ENCODE data around the gene BTLA.
"Not testable (repeated sequence)": the region's sequence is repeated elsewhere in the genome, so short reads cannot be mapped to it uniquely, and the experiment has no call there.

Gene BTLA

DNA sequence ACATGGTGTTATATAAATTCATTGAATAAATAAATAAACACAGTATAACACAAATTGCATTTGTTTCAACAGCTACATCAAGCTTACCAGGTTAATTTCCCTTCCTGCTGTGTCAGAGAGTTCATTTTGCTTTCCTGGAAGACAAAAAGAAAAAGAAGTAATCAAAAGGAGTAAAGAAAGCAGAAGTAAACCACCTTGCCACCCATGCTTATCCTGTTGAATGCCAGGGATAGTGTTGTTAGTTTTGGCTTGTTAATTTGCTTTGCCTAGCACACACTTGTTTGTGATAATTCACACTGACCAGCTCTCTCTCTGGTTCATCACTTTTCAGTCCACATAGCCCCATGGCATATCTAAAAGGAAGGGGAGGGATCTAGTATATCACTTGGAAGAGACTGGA lies 29.6 kb downstream of the BTLA start:
- DNase-seq (ENCODE audit: low spot score), result no peak
- in situ Hi-C loops (cut with MboI; ENCODE audit: low pct_unique_long_range_greater_than_20kb, low sequenced_read_pairs, unreplicated experiment), result loop anchor here (10.0 kb wide), 1 partner anchor 45 kb away; no protein-coding TSS in a partner anchor

DNA sequence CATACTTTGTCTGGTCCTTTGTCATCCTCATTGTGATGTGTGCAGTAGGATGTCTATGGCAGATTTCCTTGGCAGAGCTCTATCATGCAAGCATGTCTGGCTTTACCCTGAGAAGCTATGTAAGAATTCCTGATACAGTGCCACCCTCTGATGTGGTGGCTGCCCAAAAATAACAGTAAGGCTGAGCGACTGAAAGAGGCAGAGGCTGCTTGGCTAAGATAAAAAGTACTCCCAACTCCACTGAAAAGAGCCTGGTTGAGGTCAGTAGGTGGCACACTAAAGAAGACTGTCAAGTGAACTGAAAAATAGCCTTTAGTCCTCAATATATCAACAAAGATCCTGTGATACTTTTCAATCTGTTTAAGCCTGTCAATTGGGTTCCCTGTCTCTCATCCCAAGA lies 31.7 kb downstream of the BTLA start:
- TF ChIP-seq, protein P1, sequence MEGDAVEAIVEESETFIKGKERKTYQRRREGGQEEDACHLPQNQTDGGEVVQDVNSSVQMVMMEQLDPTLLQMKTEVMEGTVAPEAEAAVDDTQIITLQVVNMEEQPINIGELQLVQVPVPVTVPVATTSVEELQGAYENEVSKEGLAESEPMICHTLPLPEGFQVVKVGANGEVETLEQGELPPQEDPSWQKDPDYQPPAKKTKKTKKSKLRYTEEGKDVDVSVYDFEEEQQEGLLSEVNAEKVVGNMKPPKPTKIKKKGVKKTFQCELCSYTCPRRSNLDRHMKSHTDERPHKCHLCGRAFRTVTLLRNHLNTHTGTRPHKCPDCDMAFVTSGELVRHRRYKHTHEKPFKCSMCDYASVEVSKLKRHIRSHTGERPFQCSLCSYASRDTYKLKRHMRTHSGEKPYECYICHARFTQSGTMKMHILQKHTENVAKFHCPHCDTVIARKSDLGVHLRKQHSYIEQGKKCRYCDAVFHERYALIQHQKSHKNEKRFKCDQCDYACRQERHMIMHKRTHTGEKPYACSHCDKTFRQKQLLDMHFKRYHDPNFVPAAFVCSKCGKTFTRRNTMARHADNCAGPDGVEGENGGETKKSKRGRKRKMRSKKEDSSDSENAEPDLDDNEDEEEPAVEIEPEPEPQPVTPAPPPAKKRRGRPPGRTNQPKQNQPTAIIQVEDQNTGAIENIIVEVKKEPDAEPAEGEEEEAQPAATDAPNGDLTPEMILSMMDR (IDR thresholded peaks at IDR 0.05; ENCODE audit: extremely low read depth, insufficient read depth, missing control alignments), result peak; percentile 5
- no peak for DNase-seq (ENCODE audit: low spot score)
- in situ Hi-C loops (cut with MboI; ENCODE audit: low pct_unique_long_range_greater_than_20kb, low sequenced_read_pairs, unreplicated experiment), result loop anchor here (10.0 kb wide), 1 partner anchor 47 kb away; no protein-coding TSS in a partner anchor

More for the DNA sequence above, 29.6 kb downstream of the BTLA start:
- TF ChIP-seq, protein P1 (IDR thresholded peaks at IDR 0.05; ENCODE audit: extremely low read depth, insufficient read depth, missing control alignments), result no peak

DNA sequence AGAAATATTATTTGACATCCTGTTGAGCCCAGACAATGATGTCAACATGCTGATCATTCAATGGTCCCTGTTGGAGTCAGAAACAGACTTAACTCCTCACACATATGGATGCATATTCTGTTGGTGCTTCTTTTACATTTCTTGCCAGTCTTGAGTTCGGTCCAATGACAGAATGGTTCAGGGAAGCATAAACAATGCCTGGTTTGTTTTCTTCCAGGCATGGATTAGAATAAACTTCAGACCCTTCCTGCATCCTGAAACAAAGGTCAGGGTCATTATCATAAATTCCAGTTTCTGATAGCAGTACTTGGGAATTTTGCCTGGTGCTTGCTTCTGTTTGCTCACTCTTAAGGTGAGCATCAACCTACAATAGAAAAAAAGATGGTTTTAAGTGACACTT lies 33.3 kb downstream of the BTLA start:
- DNase-seq (ENCODE audit: low spot score), result no peak
- in situ Hi-C loops (cut with MboI; ENCODE audit: low pct_unique_long_range_greater_than_20kb, low sequenced_read_pairs, unreplicated experiment), result loop anchor here (10.0 kb wide), 1 partner anchor 49 kb away; no protein-coding TSS in a partner anchor
- TF ChIP-seq, protein P1 (IDR thresholded peaks at IDR 0.05; ENCODE audit: extremely low read depth, insufficient read depth, missing control alignments), result no peak

DNA sequence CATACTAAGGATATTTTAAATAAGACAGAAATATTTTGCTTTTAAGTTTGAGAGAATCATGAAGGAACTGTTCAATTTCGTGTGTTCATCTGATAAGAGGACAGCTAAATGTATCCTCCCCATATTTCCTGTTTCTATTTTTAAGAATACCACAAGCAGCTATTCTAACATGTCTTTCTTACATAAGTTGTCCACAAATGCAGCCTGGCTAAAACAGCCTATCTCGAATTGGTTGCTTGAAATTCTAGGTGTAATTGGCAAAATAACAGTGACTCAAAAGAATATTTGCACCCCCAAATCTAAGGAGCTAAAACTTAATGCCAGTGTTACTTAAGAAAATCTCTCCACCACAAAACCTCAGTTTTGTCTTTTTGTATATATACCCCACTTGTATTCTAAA lies 35.0 kb downstream of the BTLA start:
- in situ Hi-C loops (cut with MboI; ENCODE audit: low pct_unique_long_range_greater_than_20kb, low sequenced_read_pairs, unreplicated experiment), result loop anchor here (10.0 kb wide), 1 partner anchor 51 kb away; no protein-coding TSS in a partner anchor
- DNase-seq (ENCODE audit: low spot score), result peak; percentile 21
- TF ChIP-seq, protein P1 (IDR thresholded peaks at IDR 0.05; ENCODE audit: extremely low read depth, insufficient read depth, missing control alignments), result no peak

DNA sequence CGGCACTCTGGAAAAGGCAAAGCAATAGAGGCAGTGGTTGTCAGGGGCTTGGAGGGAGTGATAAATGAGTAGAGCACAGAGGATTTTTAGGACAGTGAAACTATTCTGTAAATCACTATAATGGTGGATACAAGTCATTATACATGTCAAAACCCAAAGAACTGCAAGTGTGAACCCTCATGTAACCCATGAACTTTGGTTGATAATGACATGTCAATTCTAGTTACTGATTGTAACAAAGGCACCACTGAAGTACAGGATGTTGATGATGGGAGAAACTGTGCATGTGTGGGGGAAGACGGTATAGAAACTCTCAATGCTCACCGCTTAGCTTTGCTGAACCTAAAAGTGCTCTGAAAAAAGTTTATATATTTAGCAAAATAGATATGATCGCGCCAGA lies 36.0 kb downstream of the BTLA start:
- TF ChIP-seq, protein P1 (IDR thresholded peaks at IDR 0.05; ENCODE audit: extremely low read depth, insufficient read depth, missing control alignments), result no peak
- in situ Hi-C loops (cut with MboI; ENCODE audit: low pct_unique_long_range_greater_than_20kb, low sequenced_read_pairs, unreplicated experiment), result loop anchor here (10.0 kb wide), 1 partner anchor 52 kb away; no protein-coding TSS in a partner anchor
- DNase-seq (ENCODE audit: low spot score), result peak; percentile 21

DNA sequence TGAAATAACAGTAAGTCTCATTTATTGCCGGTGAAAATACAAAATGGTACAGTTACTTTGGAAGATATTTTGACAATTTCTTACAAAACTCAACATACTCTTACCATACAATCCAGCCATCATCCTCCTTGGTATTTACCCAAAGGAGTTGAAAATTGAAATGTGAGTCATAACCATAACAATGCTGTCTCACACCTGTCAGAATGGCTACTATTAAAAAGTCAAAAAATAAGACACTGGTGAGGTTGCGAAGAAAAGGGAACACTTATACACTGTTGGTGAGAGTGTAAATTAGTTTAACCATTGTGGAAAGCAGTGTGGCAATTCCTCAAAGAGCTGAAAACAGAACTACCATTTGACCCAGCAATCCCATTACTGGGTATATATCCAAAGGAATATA lies 37.5 kb downstream of the BTLA start:
- in situ Hi-C loops (cut with MboI; ENCODE audit: low pct_unique_long_range_greater_than_20kb, low sequenced_read_pairs, unreplicated experiment), result loop anchor here (10.0 kb wide), 1 partner anchor 53 kb away; no protein-coding TSS in a partner anchor
- not testable (repeated sequence) for DNase-seq (ENCODE audit: low spot score)

DNA sequence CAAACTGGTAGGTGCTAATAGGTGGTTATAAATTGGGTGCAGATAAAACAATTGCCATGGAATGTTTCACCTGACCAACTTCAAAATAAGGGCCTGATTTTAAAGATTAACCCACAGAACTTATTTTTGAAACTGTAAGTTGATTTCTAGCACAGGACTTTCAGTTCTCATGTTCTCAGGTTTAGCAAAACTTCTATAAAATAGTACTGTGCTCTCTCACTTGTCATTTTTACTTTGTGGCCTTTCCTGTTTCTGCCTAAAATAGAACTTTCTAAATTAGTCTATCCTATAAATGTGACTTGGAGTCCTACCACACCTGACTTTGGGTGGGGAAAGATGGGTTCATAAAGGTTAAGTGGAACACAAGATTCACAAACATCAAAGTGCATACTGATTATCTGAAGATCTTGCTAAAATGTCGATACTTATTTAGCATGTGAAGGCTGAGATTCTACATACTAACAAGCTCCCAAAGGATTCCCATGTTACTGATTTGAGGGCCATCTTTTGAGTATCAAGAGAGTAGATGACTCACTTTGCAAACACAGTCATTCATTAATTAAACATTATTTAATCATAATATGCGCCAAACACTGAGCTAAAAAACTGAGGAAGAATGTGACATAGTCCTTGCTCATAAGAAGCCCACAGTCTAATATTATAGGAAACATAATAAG lies 38.6 kb downstream of the BTLA start:
- in situ Hi-C loops (cut with MboI; ENCODE audit: low pct_unique_long_range_greater_than_20kb, low sequenced_read_pairs, unreplicated experiment), result loop anchor here (10.0 kb wide), 1 partner anchor 54 kb away; no protein-coding TSS in a partner anchor
- DNase-seq (ENCODE audit: low spot score), result peak; percentile 13

More for the DNA sequence above, 38.6 kb downstream of the BTLA start:
- TF ChIP-seq, protein P1 (IDR thresholded peaks at IDR 0.05; ENCODE audit: extremely low read depth, insufficient read depth, missing control alignments), result no peak

Measured in GM13977 (cell line).